GM23338 (cell line): ENCODE results near the gene IGF2BP2. TPM values are rescaled to one million over a fixed set of nuclear protein-coding genes. Genes with fewer than 3 reads are reported as not detected.

Experiments used
- ATAC-seq: fragments of 200-7000 bp; cut with Tn5 transposase; 3 replicates; pipeline ENCODE4 v1.9.1; 2020
- DNase-seq: peaks from one replicate; pipeline ENCODE4 v3.0.0-alpha.2; 2015; ENCODE audit warnings: low spot score
- H2AFZ ChIP-seq: fragments of 200-600 bp; sonication (generic); 2 replicates; pipeline ENCODE4 v1.8.0; 2016; ENCODE audit warnings: antibody characterized with exemption, mild to moderate bottlenecking, moderate library complexity
- H3F3A ChIP-seq: fragments of 200-600 bp; sonication (generic); replicated peaks from 2 replicates; pipeline ENCODE4 v1.8.0; 2017; ENCODE audit warnings: antibody characterized with exemption, mixed run types, low read depth
- H3K27ac ChIP-seq: fragments of 200-600 bp; sonication (generic); 2 replicates; pipeline ENCODE4 v1.6.1; 2016; ENCODE audit warnings: low read depth
- H3K27me3 ChIP-seq: fragments of 200-600 bp; sonication (generic); 2 replicates; pipeline ENCODE4 v1.8.0; 2016; ENCODE audit warnings: mild to moderate bottlenecking, mixed run types, moderate library complexity; ENCODE audit not compliant: insufficient read depth
- H3K36me3 ChIP-seq: fragments of 200-600 bp; sonication (generic); 2 replicates; pipeline ENCODE4 v1.8.0; 2016; ENCODE audit warnings: mild to moderate bottlenecking; ENCODE audit not compliant: insufficient read depth
- H3K4me1 ChIP-seq: fragments of 200-600 bp; sonication (generic); 2 replicates; pipeline ENCODE4 v1.8.0; 2016; ENCODE audit warnings: mild to moderate bottlenecking, moderate library complexity; ENCODE audit not compliant: insufficient read depth
- H3K4me2 ChIP-seq: fragments of 200-600 bp; sonication (generic); 2 replicates; pipeline ENCODE4 v1.7.1; 2017; ENCODE audit warnings: mixed run types
- H3K4me3 ChIP-seq: fragments of 200-600 bp; sonication (generic); 2 replicates; pipeline ENCODE4 v1.6.1; 2016; ENCODE audit warnings: mixed run types
- H3K79me2 ChIP-seq: fragments of 200-600 bp; sonication (generic); replicated peaks from 2 replicates; pipeline ENCODE4 v1.8.0; 2017; ENCODE audit warnings: mild to moderate bottlenecking; ENCODE audit not compliant: insufficient read depth
- H3K9me2 ChIP-seq: fragments of 200-600 bp; sonication (generic); 2 replicates; pipeline ENCODE4 v1.8.0; 2017; ENCODE audit not compliant: insufficient read depth
- H4K20me1 ChIP-seq: fragments of 200-600 bp; sonication (generic); replicated peaks from 2 replicates; pipeline ENCODE4 v1.8.0; 2017; ENCODE audit warnings: mild to moderate bottlenecking; ENCODE audit not compliant: insufficient read depth
- H3K27ac Mint-ChIP-seq: 2 replicates; pipeline ENCODE4 v1.8.0; 2020; ENCODE audit warnings: inconsistent platforms, mild to moderate bottlenecking, moderate library complexity, mixed read lengths
- H3K27me3 Mint-ChIP-seq: 3 replicates; pipeline ENCODE4 v1.8.0; 2022; ENCODE audit warnings: low read depth, mild to moderate bottlenecking, moderate library complexity, mixed read lengths, inconsistent platforms; ENCODE audit not compliant: insufficient read depth, poor library complexity
- H3K36me3 Mint-ChIP-seq: 3 replicates; pipeline ENCODE4 v1.8.0; 2021; ENCODE audit warnings: low read depth, mild to moderate bottlenecking, inconsistent platforms, moderate library complexity, mixed read lengths
- H3K4me1 Mint-ChIP-seq: 3 replicates; pipeline ENCODE4 v1.8.0; 2020; ENCODE audit warnings: mild to moderate bottlenecking, inconsistent platforms, mixed read lengths
- H3K4me3 Mint-ChIP-seq: 3 replicates; pipeline ENCODE4 v1.8.0; 2021; ENCODE audit warnings: moderate library complexity, mild to moderate bottlenecking, inconsistent platforms, mixed read lengths
- H3K9me3 Mint-ChIP-seq: 3 replicates; pipeline ENCODE4 v1.8.0; 2020; ENCODE audit warnings: moderate library complexity, mild to moderate bottlenecking, inconsistent platforms, mixed read lengths
- EZH2 ChIP-seq: fragments of 200-600 bp; sonication (generic); IDR thresholded peaks from one replicate; pipeline ENCODE4 v1.8.0; 2017; ENCODE audit warnings: antibody characterized with exemption, mild to moderate bottlenecking, low read depth; ENCODE audit not compliant: unreplicated experiment
- EZH2phosphoT487 ChIP-seq: fragments of 200-600 bp; sonication (generic); IDR thresholded peaks from one replicate; pipeline ENCODE4 v1.8.1; 2018; ENCODE audit warnings: antibody characterized with exemption; ENCODE audit not compliant: unreplicated experiment
- NANOG ChIP-seq: IDR thresholded peaks from 2 replicates; pipeline ENCODE4 v1.6.1; 2016; ENCODE audit warnings: antibody characterized with exemption, borderline replicate concordance
- POLR2AphosphoS5 ChIP-seq: IDR thresholded peaks from 2 replicates; pipeline ENCODE4 v1.6.1; 2016; ENCODE audit warnings: antibody characterized with exemption, low read depth
- STAT1 ChIP-seq: IDR thresholded peaks from one replicate; pipeline ENCODE4 v1.6.1; 2016; ENCODE audit warnings: antibody characterized with exemption; ENCODE audit not compliant: unreplicated experiment
- ZNF114 ChIP-seq: fragments of 250-450 bp; sonication (Bioruptor Pico); IDR thresholded peaks from 2 replicates; pipeline ENCODE4 v1.5.0; 2020; ENCODE audit warnings: mild to moderate bottlenecking, moderate library complexity
- ZNF331 ChIP-seq: fragments of 250-450 bp; sonication (Bioruptor Pico); IDR thresholded peaks from 2 replicates; pipeline ENCODE4 v1.5.0; 2020; ENCODE audit warnings: low read depth, mild to moderate bottlenecking, moderate library complexity
- polyA plus RNA-seq: library from polyadenylated mRNA; unstranded; fragments of >200 nt; fragmentation: Nextera tagmentation; extraction: Ambion mirVana; gene quantifications from 2 replicates; pipeline ENCODE4 v1.2.1, GENCODE V29; 2016
- total RNA-seq: library from RNA; depleted of rRNA; stranded (reverse); fragments of >200 nt; shearing (Covaris generic); gene quantifications from 2 replicates; pipeline ENCODE4 v1.2.3, GENCODE V29; 2014
- TF ChIP-seq, protein P1 (sequence below), 2 experiments: fragments of 200-600 bp in 1 of 2; sonication (generic) in 1 of 2; conservative IDR thresholded peaks; 2 replicates each; pipeline versions ENCODE4 v1.5.1 to v1.6.1; 2016 to 2017; ENCODE audit warnings: antibody characterized with exemption in 2 of 2, low read depth in 2 of 2, mild to moderate bottlenecking in 2 of 2, moderate library complexity in 1 of 2
- TF ChIP-seq, protein P2 (sequence below): IDR thresholded peaks from 2 replicates; pipeline ENCODE4 v1.6.1; 2016; ENCODE audit warnings: antibody characterized with exemption
- TF ChIP-seq, protein P3 (sequence below): IDR thresholded peaks from one replicate; pipeline ENCODE4 v1.6.1; 2018; ENCODE audit warnings: antibody characterized with exemption; ENCODE audit not compliant: unreplicated experiment

IGF2BP2 gene
- total and polyA plus RNA-seq, 2 experiments from 2014 or later: 82.9 to 84.5 TPM

DNA sequence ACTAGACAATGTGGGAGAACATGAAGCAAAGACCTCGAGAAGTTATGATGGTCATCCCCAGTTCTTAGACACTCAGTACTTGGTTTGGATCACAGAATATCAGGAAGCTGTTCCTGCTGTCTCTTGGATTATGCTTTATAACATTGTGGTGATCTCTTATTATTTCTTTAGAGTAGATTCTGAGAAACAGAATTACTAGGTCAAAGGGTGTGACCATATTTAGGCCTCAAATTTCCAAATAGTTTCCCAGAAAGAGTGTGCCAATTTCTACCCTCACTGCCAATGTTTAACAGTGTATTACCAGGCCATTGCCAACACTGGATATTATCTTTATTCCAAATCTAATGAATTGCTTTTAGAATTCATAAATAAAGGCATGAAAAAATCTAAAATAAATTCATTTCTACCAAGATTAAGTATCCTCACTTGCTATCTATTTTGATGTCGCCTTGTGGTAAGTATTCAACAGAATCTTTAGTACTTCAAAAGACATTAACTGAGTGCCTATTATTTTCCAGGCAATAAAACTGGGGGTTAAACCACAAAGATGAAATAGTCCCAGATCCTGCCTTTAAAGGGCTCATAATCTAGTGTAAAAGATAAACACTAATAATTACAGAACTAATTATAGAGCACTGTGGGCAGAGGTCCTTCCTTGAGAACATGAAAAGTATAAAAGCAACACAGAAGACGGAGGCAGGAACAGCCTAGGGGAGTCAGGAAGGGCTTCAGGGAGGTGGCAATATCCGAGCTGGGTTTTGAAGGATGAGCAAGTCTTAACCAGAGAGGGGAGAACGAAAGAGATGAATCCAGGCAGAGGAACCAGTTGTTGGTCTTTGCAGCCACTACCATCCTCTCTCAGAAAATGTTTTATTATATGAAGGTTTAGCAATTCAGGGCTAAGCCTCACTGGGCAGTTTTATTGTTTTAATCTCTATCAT is 86.8 kb downstream of the IGF2BP2 start:
- ATAC-seq (no peak), DNase-seq (no peak)
- H3K79me2 ChIP-seq: peaks cover 91% of the 10 kb centered on the region
- no peak overlapping the region for H3K4me3 Mint-ChIP-seq
- no peak overlapping the region for H3K4me2 ChIP-seq
- no peaks in the 10 kb centered on the region for H3K27me3 ChIP-seq
- no peak overlapping the region for H2AFZ ChIP-seq
- no peaks in the 10 kb centered on the region for H3K36me3 ChIP-seq
- peaks cover 43% of the 10 kb centered on the region for H3K4me1 Mint-ChIP-seq
- H3K9me2 ChIP-seq: no peaks in the 10 kb centered on the region
- TF ChIP-seq POLR2AphosphoS5 (no peak), EZH2phosphoT487 (no peak), NANOG (no peak), STAT1 (no peak), ZNF114 (CRISPR knock-in tag) (no peak), ZNF331 (CRISPR knock-in tag) (no peak), EZH2 (no peak)
- TF ChIP-seq, protein P1, sequence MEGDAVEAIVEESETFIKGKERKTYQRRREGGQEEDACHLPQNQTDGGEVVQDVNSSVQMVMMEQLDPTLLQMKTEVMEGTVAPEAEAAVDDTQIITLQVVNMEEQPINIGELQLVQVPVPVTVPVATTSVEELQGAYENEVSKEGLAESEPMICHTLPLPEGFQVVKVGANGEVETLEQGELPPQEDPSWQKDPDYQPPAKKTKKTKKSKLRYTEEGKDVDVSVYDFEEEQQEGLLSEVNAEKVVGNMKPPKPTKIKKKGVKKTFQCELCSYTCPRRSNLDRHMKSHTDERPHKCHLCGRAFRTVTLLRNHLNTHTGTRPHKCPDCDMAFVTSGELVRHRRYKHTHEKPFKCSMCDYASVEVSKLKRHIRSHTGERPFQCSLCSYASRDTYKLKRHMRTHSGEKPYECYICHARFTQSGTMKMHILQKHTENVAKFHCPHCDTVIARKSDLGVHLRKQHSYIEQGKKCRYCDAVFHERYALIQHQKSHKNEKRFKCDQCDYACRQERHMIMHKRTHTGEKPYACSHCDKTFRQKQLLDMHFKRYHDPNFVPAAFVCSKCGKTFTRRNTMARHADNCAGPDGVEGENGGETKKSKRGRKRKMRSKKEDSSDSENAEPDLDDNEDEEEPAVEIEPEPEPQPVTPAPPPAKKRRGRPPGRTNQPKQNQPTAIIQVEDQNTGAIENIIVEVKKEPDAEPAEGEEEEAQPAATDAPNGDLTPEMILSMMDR (conservative IDR thresholded peaks at IDR 0.05; ENCODE audit: low read depth in 2 of 2): no peak
- TF ChIP-seq, protein P2, sequence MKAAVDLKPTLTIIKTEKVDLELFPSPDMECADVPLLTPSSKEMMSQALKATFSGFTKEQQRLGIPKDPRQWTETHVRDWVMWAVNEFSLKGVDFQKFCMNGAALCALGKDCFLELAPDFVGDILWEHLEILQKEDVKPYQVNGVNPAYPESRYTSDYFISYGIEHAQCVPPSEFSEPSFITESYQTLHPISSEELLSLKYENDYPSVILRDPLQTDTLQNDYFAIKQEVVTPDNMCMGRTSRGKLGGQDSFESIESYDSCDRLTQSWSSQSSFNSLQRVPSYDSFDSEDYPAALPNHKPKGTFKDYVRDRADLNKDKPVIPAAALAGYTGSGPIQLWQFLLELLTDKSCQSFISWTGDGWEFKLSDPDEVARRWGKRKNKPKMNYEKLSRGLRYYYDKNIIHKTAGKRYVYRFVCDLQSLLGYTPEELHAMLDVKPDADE: no peak
- TF ChIP-seq, protein P3, sequence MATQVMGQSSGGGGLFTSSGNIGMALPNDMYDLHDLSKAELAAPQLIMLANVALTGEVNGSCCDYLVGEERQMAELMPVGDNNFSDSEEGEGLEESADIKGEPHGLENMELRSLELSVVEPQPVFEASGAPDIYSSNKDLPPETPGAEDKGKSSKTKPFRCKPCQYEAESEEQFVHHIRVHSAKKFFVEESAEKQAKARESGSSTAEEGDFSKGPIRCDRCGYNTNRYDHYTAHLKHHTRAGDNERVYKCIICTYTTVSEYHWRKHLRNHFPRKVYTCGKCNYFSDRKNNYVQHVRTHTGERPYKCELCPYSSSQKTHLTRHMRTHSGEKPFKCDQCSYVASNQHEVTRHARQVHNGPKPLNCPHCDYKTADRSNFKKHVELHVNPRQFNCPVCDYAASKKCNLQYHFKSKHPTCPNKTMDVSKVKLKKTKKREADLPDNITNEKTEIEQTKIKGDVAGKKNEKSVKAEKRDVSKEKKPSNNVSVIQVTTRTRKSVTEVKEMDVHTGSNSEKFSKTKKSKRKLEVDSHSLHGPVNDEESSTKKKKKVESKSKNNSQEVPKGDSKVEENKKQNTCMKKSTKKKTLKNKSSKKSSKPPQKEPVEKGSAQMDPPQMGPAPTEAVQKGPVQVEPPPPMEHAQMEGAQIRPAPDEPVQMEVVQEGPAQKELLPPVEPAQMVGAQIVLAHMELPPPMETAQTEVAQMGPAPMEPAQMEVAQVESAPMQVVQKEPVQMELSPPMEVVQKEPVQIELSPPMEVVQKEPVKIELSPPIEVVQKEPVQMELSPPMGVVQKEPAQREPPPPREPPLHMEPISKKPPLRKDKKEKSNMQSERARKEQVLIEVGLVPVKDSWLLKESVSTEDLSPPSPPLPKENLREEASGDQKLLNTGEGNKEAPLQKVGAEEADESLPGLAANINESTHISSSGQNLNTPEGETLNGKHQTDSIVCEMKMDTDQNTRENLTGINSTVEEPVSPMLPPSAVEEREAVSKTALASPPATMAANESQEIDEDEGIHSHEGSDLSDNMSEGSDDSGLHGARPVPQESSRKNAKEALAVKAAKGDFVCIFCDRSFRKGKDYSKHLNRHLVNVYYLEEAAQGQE: no peak
- no peak overlapping the region for H3K27ac ChIP-seq
- H3K4me1 ChIP-seq: peaks cover 34% of the 10 kb centered on the region
- no peaks in the 10 kb centered on the region; the same call in 2 of the 3 replicates for H3K36me3 Mint-ChIP-seq
- peaks cover 46% of the 10 kb centered on the region for H4K20me1 ChIP-seq
- H3K27me3 Mint-ChIP-seq: peaks cover 6% of the 10 kb centered on the region
- H3K9me3 Mint-ChIP-seq: no peaks in the 10 kb centered on the region
- no peaks in the 10 kb centered on the region for H3F3A ChIP-seq
- H3K4me3 ChIP-seq: no peak overlapping the region
- no peak overlapping the region for H3K27ac Mint-ChIP-seq
